CD4-positive, alpha-beta T cell (primary cell): Measurements from ENCODE around the gene CHIC1. TPM values are rescaled to one million over a fixed set of nuclear protein-coding genes. Genes with fewer than 3 reads are reported as not detected.
"Not testable (repeated sequence)": the region's sequence is repeated elsewhere in the genome, so short reads cannot be mapped to it uniquely, and the experiment has no call there.

Source experiments
- ATAC-seq: fragments of 200-7000 bp; cut with Tn5 transposase; one replicate; pipeline ENCODE4 v1.10.0; 2022; ENCODE audit warnings: mild to moderate bottlenecking; ENCODE audit not compliant: poor library complexity
- CTCF ChIA-PET: fragments of 350-600 bp; sonication (Branson Sonifier 250); formaldehyde crosslinking; loops from one replicate; lab custom pipeline; 2021; ENCODE audit warnings: antibody characterized with exemption, inconsistent platforms; lab: Charles Lee
- POLR2A ChIA-PET: fragments of 350-600 bp; sonication (Branson Sonifier 250); formaldehyde crosslinking; loops from one replicate; lab custom pipeline; 2021; ENCODE audit warnings: antibody characterized with exemption, inconsistent platforms; lab: Charles Lee
- DNase-seq, 14 experiments: peaks; one replicate each; pipeline ENCODE4 v3.0.0-alpha.2; 2013 to 2020; ENCODE audit warnings: mixed read lengths in 2 of 14
- H3K27ac ChIP-seq, 2 donors: one replicate each; pipeline versions ENCODE4 v1.5.1 to v1.7.0; 2013; ENCODE audit warnings: low read length in 2 of 2, low read depth in 1 of 2, mild to moderate bottlenecking in 1 of 2
- H3K27me3 ChIP-seq, 2 experiments: 1 replicate in 1 of 2; 2 replicates in 1 of 2; pipeline versions ENCODE4 v1.6.1 to v1.7.0; 2013; ENCODE audit warnings: low read length in 2 of 2, control low read depth in 1 of 2, mild to moderate bottlenecking in 1 of 2, moderate library complexity in 1 of 2; ENCODE audit not compliant: insufficient read depth in 2 of 2, control insufficient read depth in 1 of 2
- H3K36me3 ChIP-seq: one replicate; pipeline ENCODE4 v1.6.1; 2013; ENCODE audit warnings: low read length, control low read depth; ENCODE audit not compliant: insufficient read depth
- H3K4me1 ChIP-seq: one replicate; pipeline ENCODE4 v1.6.1; 2013; ENCODE audit warnings: low read length, control low read depth; ENCODE audit not compliant: insufficient read depth
- H3K4me3 ChIP-seq: one replicate; pipeline ENCODE4 v1.5.1; 2013; ENCODE audit warnings: mild to moderate bottlenecking, low read length, moderate library complexity
- H3K9me3 ChIP-seq, 2 experiments: 1 replicate in 1 of 2; 2 replicates in 1 of 2; pipeline versions ENCODE4 v1.6.1 to v1.7.0; 2013; ENCODE audit warnings: low read length in 2 of 2, mild to moderate bottlenecking in 2 of 2, control low read depth in 1 of 2, moderate library complexity in 1 of 2; ENCODE audit not compliant: control insufficient read depth in 1 of 2, insufficient read depth in 1 of 2
- H3K27ac Mint-ChIP-seq: one replicate; pipeline ENCODE4 v1.8.0; 2020; ENCODE audit warnings: mixed read lengths
- H3K27me3 Mint-ChIP-seq: one replicate; pipeline ENCODE4 v1.8.0; 2021; ENCODE audit warnings: mixed read lengths
- H3K36me3 Mint-ChIP-seq: one replicate; pipeline ENCODE4 v1.8.0; 2021; ENCODE audit warnings: low read depth, mixed read lengths
- H3K4me1 Mint-ChIP-seq: one replicate; pipeline ENCODE4 v1.8.0; 2021; ENCODE audit warnings: low read depth, mixed read lengths
- H3K4me3 Mint-ChIP-seq: one replicate; pipeline ENCODE4 v1.8.0; 2020; ENCODE audit warnings: mild to moderate bottlenecking, mixed read lengths
- H3K9me3 Mint-ChIP-seq: one replicate; pipeline ENCODE4 v1.8.0; 2020; ENCODE audit warnings: mixed read lengths
- intact Hi-C, 2 experiments: fragments of 100-400 bp; cut with DNase I in 1 of 2; cut with micrococcal nuclease in 1 of 2; formaldehyde crosslinking; loops; one replicate each; pipeline versions ENCODE4 v1.15.1 to v1.9.0; 2023 to 2025; cut with DNase I, micrococcal nuclease
- polyA plus RNA-seq, 2 donors: library from polyadenylated mRNA; unstranded; fragments of 120-200 nt; gene quantifications; one replicate each; pipeline ENCODE4 v1.2.1, GENCODE V29; 2013
- total RNA-seq, 174 experiments: library from RNA in 2 of 174; stranded (reverse) in 2 of 174; gene quantifications; one replicate each; pipeline ENCODE4 v1.2.3 and lab custom pipeline; 2021 to 2026
- TF ChIP-seq, protein P1 (sequence below): fragments of 200-600 bp; IDR thresholded peaks from one replicate; pipeline ENCODE4 v1.8.0; 2022; ENCODE audit warnings: antibody characterized with exemption, mild to moderate bottlenecking

CHIC1 gene
- total RNA-seq (1 to 10 TPM; 7.0 to 7.2 TPM), total RNA-seq (lab: John Stamatoyannopoulos, UW) (11.1 to 67.4 (median 36.3) reads per million in 172 experiments)
- polyA plus RNA-seq (2013, experiment 1 of 2), result 11.4 TPM
- polyA plus RNA-seq (2013, experiment 2 of 2), result 8.4 TPM

DNA sequence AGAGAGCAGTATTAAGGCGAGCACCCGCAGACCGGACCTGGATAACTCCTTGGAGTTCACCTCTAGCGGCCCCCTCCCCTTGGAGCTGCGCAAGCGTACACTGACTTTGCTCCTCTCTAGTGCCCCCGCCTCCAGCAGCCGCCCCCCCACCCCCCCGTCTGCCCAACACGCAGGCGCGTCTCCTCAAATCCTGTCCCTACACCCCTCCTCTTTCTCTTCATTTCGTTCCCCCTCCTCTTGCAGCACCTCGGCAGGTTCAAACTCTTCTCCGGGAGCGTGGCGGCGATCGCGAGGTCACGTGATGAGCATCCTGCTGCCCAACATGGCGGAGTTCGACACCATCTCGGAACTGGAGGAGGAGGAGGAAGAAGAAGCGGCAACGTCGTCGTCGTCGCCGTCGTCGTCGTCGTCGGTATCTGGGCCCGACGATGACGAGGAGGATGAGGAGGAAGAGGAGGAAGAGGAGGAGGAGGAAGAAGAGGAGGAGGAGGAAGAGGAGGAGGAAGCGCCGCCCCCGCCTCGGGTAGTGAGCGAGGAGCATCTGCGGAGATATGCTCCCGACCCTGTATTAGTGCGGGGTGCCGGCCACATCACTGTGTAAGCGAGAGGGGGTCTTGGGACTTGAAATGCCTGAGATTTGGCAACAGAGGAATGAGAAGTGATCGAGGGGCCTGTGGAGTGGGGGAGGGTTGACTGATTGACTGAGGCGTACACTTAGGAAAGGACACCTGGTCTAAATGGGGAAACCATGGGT lies at the start of gene CHIC1:
TSS of gene CHIC1 (plus strand) at position 214 of the 754 bp plus-strand sequence. CDS start at position 302, 88 bp downstream.
- Histone ChIP-seq H3K27ac (peak within 1 kb of the TSS; percentile 78 to 94), H3K4me1 (peaks cover 6% of the 10 kb centered on the region), H3K9me3 (no peaks in the 10 kb centered on the region), H3K36me3 (peaks cover 3% of the 10 kb centered on the region), H3K4me3 (peak within 1 kb of the TSS; percentile 74), H3K27me3 (no peaks in the 10 kb centered on the region)
- intact Hi-C loops, result loop anchor here in 1 of 2 experiments (10.0 kb wide), 3 partner anchors 348 to 1288 kb away; partner anchors contain the start of genes NAP1L2 and RPS4X
- DNase-seq, result peak; percentile 48 to 89 (median 64)
- H3K36me3 Mint-ChIP-seq, result peaks cover 11% of the 10 kb centered on the region
- peak within 1 kb of the TSS; percentile 96 for H3K4me3 Mint-ChIP-seq
- H3K4me1 Mint-ChIP-seq, result peaks cover 31% of the 10 kb centered on the region
- ChIA-PET CTCF (interaction anchor here (1.6 kb wide), 1 partner anchor 11 kb away, joined by 4 read pairs; no protein-coding TSS in a partner anchor), POLR2A (interaction anchor here (0.6 kb wide), 1 partner anchor 19 kb away, joined by 3 read pairs; no protein-coding TSS in a partner anchor)
- peak within 1 kb of the TSS; percentile 96 for H3K27ac Mint-ChIP-seq
- ATAC-seq, result peak; percentile 73
- no peaks in the 10 kb centered on the region for H3K9me3 Mint-ChIP-seq
- H3K27me3 Mint-ChIP-seq, result no peaks in the 10 kb centered on the region
- TF ChIP-seq, protein P1, sequence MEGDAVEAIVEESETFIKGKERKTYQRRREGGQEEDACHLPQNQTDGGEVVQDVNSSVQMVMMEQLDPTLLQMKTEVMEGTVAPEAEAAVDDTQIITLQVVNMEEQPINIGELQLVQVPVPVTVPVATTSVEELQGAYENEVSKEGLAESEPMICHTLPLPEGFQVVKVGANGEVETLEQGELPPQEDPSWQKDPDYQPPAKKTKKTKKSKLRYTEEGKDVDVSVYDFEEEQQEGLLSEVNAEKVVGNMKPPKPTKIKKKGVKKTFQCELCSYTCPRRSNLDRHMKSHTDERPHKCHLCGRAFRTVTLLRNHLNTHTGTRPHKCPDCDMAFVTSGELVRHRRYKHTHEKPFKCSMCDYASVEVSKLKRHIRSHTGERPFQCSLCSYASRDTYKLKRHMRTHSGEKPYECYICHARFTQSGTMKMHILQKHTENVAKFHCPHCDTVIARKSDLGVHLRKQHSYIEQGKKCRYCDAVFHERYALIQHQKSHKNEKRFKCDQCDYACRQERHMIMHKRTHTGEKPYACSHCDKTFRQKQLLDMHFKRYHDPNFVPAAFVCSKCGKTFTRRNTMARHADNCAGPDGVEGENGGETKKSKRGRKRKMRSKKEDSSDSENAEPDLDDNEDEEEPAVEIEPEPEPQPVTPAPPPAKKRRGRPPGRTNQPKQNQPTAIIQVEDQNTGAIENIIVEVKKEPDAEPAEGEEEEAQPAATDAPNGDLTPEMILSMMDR, result no peak

DNA sequence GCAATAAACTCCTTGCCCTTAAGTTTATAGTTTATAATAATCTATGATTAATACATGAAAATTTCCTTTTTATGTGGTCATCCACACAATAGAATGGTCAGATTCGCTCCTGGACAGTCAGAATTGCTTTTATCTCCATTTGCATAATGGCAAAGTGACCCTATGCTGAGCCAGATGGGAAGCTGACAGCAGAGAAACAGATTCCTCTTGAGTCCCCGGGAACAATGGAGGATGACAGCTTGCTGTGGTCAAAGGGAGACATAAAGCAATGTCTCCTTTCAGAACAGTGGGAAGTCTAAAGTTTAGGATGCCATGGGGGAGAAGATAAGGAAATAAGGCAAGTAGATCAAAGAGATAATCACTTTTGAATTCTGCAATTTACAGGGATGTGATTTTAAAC lies 40.2 kb upstream of the CHIC1 start:
- H3K27me3 Mint-ChIP-seq, H3K4me1 Mint-ChIP-seq, H3K9me3 ChIP-seq, H3K27ac ChIP-seq, H3K4me3 ChIP-seq, intact Hi-C loops, H3K4me3 Mint-ChIP-seq, CTCF ChIA-PET, DNase-seq, H3K9me3 Mint-ChIP-seq, H3K27ac Mint-ChIP-seq, H3K27me3 ChIP-seq, H3K4me1 ChIP-seq, H3K36me3 Mint-ChIP-seq, ATAC-seq, H3K36me3 ChIP-seq, POLR2A ChIA-PET: not testable (repeated sequence)

DNA sequence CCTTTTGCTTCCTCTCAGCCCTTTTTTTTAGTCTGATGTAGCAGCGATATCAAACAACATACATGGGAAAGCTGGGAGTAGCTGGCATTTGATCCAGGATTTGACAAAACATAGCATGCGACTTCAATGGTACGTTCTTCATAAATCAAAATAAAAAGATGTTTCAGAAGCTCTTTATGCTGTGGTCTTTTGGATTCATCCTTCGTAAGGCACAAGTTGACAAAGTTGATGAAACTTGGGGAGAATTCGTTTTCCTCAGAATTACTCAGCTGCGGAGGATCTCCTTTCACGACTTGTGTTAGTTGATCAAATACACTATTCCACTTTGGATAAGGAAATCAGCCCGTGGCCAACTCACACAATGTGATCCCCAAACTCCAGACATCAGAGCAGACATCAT lies 38.1 kb upstream of the CHIC1 start:
- ATAC-seq (no peak), DNase-seq (no peak)
- H3K4me1 Mint-ChIP-seq, result no peaks in the 10 kb centered on the region
- no peaks in the 10 kb centered on the region for H3K27me3 Mint-ChIP-seq
- intact Hi-C loops, result no loop called here
- ChIA-PET CTCF (no interaction called here), POLR2A (no interaction called here)
- TF ChIP-seq, protein P1, result no peak
- peaks cover 6% of the 10 kb centered on the region for H3K9me3 Mint-ChIP-seq
- Histone ChIP-seq H3K27ac (no peak overlapping the region), H3K36me3 (no peaks in the 10 kb centered on the region), H3K4me1 (no peaks in the 10 kb centered on the region), H3K9me3 (peaks cover 0 to 4% of the 10 kb centered on the region in 2 experiments), H3K27me3 (no peaks in the 10 kb centered on the region), H3K4me3 (no peak overlapping the region)
- H3K36me3 Mint-ChIP-seq, result peaks cover 5% of the 10 kb centered on the region
- no peak overlapping the region for H3K4me3 Mint-ChIP-seq
- no peak overlapping the region for H3K27ac Mint-ChIP-seq
